K562 treated with DMSO at 1 percent for 48 hours (cell line): ENCODE results near the gene PTTG1. TPM values are rescaled to one million over a fixed set of nuclear protein-coding genes. Genes with fewer than 3 reads are reported as not detected.

ENCODE experiments used
- total RNA-seq: library from RNA; unstranded; fragments of 300-600 nt; gene quantifications from 2 replicates; pipeline ENCODE4 v1.2.3, GENCODE V29; 2022; ENCODE audit warnings: low replicate concordance; ENCODE audit errors: extremely low read depth

The PTTG1 gene
- total RNA-seq: not detected in 2 replicates

DNA sequence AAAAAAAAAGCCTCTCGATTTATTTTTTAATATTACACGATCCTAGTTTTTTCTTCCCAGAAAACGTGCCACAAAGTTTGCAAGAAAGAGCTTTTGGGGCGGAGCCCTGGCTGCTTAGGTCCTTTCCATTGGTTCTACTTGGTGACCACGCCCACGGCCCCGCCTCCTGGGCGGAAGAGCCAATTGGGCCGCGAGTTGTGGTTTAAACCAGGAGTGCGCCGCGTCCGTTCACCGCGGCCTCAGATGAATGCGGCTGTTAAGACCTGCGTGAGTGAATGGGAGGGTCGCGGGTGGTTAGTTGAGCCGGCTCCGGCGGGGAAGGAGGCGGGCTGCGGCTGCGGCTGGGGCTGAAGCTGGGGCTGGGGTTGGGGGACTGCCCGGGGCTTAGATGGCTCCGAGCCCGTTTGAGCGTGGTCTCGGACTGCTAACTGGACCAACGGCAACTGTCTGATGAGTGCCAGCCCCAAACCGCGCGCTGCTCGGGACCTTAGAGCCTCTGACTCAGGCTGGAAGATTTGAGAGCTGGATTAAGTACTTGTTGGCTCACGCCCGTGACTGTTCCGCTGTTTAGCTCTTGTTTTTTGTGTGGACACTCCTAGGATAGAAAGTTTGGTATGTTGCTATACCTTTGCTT is at the start of gene PTTG1:
PTTG1 (plus strand) TSS at position 231 of the 634 bp plus-strand sequence. CDS start 458 bp downstream, outside the sequence.

DNA sequence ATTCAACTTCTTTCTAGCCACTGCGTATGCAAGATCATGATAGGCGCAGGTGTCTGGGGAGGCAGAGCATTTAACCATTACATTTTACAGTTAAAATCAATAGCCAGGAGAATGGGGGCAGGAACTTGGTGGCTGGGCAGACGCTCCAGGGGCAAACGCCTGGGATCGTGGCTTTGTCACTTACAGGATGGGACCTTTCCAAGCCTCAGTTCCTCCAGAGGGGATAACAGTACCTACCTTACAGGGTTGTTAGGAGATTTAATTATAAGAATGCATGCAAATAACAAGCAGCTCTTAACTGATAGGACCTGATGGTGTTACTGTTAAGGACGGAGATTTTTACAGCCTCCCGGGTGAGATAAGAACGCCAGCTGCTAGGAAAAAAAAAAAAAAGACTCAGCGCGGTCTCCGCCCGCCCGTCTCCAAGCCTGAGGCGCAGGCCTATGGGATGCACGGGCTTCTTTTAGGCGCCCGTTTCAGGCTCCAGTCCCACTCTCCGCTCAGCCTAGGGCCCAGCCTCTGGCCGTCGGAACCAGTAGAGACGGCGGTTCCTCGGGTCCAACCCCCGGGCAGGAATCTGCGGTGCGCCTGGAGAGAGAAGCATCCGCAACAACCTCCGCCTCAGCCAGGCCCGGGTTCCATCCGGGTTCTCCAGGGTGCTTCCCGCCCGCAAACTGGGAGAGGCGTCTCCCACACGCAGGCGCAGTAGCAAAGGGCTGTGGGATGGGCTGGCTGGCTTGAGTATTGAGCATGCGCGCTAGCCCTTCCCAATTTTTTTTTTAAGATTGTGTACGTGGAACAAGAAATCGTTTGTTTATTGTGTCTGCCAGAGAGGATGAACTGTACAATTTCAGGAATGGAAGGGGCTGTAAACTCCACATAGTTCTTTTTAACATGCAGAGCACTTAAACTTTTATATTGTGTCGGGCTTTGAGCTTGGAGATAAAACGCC is 22.0 kb upstream of the PTTG1 start, which contains the start of gene FAM200C:
FAM200C (minus strand) TSS at position 653 of the 952 bp plus-strand sequence. CDS start 4,564 bp downstream, outside the sequence.

DNA sequence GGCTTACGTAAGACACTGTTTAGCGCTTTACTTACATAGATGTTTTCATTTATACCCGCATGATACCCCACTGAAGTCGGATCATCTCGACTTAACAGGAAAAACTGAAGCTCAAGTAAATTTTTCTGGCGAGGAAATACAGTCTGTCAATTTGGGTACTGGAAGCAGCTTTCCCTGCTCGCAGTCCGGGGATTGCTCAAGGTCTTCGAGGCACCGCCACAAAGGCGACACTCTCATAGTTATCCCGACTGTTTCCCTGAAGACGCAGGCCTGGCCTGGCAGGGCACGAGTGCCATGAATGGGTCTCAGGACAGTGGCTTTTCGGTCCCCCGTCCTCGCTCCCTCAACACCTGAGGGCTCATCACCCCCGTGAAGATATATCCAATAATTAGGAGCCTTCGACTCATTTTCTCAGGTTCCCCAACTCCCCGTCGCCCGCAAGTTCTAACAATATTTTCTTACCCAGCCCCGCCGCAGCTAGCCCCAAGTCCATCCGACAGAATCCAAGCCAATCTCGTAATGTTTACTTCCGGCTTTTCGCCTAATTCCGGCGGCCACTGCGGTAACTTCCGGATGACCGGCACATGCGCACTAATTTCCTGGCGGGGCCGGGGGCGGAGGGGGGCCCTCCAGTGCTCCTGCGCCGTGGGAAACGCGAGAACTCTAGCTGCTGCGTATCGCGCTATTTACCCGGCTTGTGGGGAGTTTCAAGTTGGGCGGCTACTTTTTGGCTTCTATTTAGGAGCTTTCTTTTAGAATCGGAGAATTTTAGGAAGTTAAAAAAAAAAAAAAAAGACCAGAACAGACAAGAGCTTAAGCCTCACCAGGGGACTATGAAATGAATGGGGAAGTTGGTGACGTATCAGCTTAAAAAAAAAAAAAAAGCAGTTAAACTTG is 2.8 kb upstream of the PTTG1 start, which contains the start of gene SLU7:
SLU7 (minus strand) TSS at position 521 of the 897 bp plus-strand sequence. CDS start 3,787 bp downstream, outside the sequence.

Other genes with a start within 250 kb of the PTTG1 start
- not detected in 2 replicates for gene FABP6, start 192.3 kb upstream of the PTTG1 start, total RNA-seq
- not detected in 2 replicates for gene CCNJL, start 109.3 kb upstream of the PTTG1 start, total RNA-seq
- gene C1QTNF2, start 51.2 kb upstream of the PTTG1 start, total RNA-seq: not detected in 2 replicates
- not detected in 2 replicates for gene FAM200C, start 21.8 kb upstream of the PTTG1 start, total RNA-seq
- not detected in 2 replicates for gene SLU7, start 2.8 kb upstream of the PTTG1 start, total RNA-seq